DMS153 (cell line): ENCODE data around the gene SOD1.
"Not testable (repeated sequence)": the region's sequence is repeated elsewhere in the genome, so short reads cannot be mapped to it uniquely, and the experiment has no call there.

ENCODE experiments used
- DNase-seq: peaks from one replicate; lab custom pipeline; 2025; lab: John Stamatoyannopoulos, UW

SOD1 gene

GRCh38 chr21:31656199-31657095, 3.0 kb upstream of the SOD1 start:
- no peak for DNase-seq

DNA sequence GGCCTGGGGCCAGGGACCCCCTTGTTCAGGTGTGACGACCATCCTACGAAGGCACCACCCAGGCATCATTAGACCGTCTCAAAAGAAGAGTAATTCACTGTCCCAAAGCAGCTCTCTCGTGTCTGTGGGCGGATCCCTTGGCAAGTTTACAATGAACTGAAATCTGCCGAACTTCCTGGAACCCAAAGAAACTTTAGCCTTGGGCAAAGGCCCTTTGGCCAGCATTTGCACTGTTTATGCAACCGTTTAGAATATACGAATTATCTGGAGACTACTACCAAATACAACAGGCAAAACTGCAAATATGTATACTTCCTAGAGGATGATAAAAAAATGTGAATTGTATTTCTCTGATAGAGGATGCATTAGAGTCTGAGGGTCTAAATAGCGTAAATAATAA, 1.4 kb upstream of the SOD1 start:
- no peak for DNase-seq

DNA sequence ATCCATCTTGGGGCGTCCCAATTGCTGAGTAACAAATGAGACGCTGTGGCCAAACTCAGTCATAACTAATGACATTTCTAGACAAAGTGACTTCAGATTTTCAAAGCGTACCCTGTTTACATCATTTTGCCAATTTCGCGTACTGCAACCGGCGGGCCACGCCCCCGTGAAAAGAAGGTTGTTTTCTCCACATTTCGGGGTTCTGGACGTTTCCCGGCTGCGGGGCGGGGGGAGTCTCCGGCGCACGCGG, 282 bp upstream of the SOD1 start:
- DNase-seq = no peak

- no peak for DNase-seq
These were observed 719 bp downstream of the SOD1 start for GRCh38 chr21:31660259-31660565.

- DNase-seq = no peak
These were observed 1.1 kb downstream of the SOD1 start for GRCh38 chr21:31660591-31660990.

DNA sequence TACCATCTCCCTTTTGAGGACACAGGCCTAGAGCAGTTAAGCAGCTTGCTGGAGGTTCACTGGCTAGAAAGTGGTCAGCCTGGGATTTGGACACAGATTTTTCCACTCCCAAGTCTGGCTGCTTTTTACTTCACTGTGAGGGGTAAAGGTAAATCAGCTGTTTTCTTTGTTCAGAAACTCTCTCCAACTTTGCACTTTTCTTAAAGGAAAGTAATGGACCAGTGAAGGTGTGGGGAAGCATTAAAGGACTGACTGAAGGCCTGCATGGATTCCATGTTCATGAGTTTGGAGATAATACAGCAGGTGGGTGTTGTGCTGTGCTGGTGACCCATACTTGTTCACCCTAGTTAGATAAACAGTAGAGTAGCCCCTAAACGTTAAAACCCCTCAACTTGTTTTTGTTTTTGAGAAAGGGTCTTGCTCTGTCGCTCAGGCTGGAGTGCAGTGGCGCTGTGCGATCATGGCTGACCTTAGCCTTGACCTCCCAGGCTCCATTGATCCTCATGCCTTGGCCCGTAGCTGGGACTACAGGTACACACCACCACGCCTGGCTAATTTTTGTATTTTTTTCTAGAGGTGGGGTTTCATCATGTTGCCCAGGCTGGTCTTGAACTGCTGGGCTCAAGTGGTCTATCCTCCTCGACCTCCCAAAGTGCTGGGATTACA, 4.2 kb downstream of the SOD1 start:
- DNase-seq = no peak

DNA sequence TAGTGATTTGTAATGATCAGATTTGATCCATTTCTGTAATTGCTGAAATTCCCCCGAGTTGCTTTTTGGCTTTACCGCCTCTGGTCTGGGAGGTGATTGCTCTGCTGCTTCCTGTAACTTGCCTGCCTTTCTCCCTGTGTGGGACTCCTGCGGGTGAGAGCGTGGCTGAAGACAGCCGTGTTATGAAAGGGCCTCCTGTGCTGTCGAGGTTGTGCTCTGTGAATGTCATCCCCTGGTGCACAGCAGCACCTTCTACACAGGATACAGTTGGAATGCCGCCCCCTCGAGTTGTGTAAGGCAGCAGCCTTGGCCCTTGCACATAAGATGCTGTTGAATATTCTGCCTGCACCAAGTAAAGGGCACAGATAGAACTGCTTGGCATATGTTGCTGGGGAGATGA, 5.9 kb downstream of the SOD1 start:
- no peak for DNase-seq

DNA sequence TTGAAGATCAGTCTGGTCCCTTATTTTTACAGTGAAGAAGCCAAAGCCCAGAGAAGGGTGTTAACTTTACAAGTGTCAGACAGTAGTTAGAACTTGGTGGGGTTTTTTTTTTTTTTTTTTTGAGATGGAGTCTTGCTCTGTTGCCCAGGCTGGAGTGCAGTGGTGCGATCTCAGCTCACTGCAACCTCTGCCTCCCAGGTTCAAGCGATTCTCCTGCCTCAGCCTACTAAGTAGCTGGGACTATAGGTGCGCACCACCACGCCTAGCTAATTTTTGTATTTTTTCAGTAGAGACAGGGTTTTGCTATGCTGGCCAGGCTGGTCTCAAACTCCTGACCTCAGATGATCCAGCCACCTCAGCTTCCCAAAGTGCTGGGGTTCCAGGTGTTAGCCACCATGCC, 6.4 kb downstream of the SOD1 start:
- not testable (repeated sequence) for DNase-seq

DNA sequence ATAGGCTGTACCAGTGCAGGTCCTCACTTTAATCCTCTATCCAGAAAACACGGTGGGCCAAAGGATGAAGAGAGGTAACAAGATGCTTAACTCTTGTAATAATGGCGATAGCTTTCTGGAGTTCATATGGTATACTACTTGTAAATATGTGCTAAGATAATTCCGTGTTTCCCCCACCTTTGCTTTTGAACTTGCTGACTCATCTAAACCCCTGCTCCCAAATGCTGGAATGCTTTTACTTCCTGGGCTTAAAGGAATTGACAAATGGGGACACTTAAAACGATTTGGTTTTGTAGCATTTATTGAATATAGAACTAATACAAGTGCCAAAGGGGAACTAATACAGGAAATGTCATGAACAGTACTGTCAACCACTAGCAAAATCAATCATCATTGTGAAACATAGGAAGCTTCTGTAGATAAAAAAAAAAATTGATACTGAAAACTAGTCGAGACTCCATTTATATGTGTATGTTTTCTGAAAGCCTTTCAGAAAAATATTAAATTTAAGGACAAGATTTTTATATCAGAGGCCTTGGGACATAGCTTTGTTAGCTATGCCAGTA, 7.0 kb downstream of the SOD1 start:
- no peak for DNase-seq

DNA sequence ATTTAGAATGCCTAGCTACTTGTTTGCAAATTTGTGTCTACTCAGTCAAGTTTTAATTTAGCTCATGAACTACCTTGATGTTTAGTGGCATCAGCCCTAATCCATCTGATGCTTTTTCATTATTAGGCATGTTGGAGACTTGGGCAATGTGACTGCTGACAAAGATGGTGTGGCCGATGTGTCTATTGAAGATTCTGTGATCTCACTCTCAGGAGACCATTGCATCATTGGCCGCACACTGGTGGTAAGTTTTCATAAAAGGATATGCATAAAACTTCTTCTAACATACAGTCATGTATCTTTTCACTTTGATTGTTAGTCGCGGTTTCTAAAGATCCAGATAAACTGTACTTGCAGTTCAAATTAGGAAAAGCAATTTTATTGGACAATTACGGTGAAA, 7.6 kb downstream of the SOD1 start:
- no peak for DNase-seq

GRCh38 chr21:31667639-31668038, 8.1 kb downstream of the SOD1 start:
- DNase-seq = no peak

- DNase-seq = no peak
These were observed 9.4 kb downstream of the SOD1 start for GRCh38 chr21:31668651-31669491.

DNA sequence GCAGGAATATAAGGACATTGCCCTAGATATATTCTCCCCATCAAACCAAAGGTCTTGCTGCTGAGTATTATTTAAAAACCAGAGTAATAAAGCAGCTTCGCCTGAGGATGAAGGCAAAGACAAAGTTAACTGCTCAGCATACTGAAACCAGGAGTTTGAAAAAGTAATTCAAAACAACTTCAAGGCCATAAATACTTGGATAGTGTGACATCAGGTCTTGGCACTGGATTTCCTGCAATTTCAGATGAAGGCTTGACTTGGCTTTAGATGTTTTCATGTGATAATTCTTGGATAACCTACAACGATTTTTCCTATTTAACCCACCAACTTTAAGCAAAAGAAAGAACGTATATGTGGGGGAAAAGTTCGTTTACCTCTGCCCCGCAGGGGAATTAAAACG, 10.6 kb downstream of the SOD1 start:
- DNase-seq = no peak

GRCh38 chr21:31671146-31671716, 11.7 kb downstream of the SOD1 start:
- DNase-seq = no peak

- DNase-seq = no peak
These were observed 12.4 kb downstream of the SOD1 start for GRCh38 chr21:31671931-31672330.

DNA sequence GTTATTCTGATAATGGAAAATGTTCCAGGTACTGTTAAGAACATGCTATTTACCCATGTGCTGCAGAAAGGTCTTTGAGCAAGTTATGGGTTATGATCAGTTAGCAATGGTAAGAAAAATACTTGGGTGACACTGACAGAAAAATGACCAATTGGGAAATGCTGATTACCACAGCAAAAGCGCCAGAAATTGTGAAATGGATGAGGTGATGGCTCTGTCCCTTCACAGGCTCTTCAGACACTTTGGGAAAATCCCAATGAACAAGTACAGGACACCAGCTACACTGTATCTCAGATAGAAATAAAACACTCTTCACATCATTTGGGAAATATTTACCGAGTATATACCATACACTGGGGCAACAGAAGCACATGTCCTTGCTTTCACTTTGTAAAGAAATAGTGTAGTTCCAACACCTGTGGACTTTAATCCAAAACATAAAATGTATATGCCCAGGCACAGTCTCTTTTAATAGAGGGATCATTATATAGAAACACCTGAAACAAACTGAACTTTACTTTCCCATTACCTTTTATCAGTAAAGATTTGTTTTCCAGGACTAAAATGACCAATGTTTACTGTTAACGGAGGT, 13.9 kb downstream of the SOD1 start:
- no peak for DNase-seq

- DNase-seq = no peak
These were observed 15.8 kb downstream of the SOD1 start for GRCh38 chr21:31675318-31675717.

- no peak for DNase-seq
These were observed 16.5 kb downstream of the SOD1 start for GRCh38 chr21:31675960-31676359.

- DNase-seq = no peak
These were observed 17.6 kb downstream of the SOD1 start for GRCh38 chr21:31677047-31677446.

- DNase-seq = no peak
These were observed 19.0 kb downstream of the SOD1 start for GRCh38 chr21:31678478-31678877.

DNA sequence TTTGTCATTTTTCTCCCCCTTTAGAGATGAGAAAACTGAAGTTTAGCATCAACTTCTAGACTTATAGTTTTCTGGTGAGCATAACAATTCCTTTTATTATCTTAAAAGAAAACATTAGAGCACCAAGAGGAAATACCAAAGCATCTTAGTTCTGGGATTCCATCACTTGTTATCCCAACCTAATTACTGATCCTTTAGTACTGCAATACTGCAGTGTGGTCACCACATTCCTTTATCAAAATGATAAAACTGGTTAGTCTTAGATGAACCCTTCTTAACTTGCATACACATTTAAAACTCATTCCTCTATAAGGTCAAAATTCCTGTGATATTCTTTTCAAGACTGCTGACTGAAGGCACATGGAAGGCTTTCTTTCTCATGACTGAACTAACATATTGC, 23.1 kb downstream of the SOD1 start:
- DNase-seq = no peak

GRCh38 chr21:31683029-31683428, 23.5 kb downstream of the SOD1 start:
- DNase-seq = no peak
